Measurements from ENCODE around the gene SLC48A1.
A peak's percentile ranks its signal among the peaks of the same experiment; 100 is the strongest.

SLC48A1 gene

DNA sequence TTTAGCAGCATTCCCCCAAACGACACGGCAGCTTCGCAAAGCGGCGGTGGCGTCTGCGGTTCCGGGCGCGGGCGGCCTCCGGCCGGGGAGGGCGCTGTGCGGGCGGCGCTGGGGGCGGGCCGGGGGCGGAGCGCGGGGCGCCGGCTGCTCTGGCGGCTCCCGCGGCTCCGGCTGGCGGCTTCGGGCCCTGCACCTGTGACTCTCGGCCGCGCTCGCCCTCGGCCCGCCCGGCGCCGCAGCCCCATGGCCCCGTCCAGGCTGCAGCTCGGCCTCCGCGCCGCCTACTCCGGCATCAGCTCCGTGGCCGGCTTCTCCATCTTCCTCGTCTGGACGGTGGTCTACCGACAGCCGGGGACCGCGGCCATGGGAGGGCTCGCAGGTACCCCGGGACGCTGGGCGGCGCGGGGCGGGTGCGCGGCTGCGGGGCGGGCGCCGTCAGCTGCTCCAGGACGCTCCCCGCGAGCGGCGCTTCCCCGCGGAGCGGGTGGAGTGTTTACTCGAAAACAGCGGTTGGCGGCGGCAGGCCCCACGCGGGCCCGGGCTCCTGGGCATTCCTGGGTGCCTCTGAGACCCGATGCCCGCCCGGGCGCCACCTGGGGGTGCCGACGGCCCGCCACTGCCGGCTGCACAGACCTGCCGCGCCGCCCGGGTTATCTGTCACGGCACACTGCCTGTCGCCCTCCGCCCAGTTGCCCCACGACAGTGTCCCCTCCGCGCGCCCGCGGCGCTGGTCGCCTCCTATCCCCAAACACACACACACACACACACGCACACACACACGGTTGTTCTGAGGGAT is at the start of gene SLC48A1:
TSS of gene SLC48A1 (plus strand) at position 177 of the 796 bp plus-strand sequence. CDS start at position 244, 67 bp downstream.
- TF ChIP-seq, protein P1, sequence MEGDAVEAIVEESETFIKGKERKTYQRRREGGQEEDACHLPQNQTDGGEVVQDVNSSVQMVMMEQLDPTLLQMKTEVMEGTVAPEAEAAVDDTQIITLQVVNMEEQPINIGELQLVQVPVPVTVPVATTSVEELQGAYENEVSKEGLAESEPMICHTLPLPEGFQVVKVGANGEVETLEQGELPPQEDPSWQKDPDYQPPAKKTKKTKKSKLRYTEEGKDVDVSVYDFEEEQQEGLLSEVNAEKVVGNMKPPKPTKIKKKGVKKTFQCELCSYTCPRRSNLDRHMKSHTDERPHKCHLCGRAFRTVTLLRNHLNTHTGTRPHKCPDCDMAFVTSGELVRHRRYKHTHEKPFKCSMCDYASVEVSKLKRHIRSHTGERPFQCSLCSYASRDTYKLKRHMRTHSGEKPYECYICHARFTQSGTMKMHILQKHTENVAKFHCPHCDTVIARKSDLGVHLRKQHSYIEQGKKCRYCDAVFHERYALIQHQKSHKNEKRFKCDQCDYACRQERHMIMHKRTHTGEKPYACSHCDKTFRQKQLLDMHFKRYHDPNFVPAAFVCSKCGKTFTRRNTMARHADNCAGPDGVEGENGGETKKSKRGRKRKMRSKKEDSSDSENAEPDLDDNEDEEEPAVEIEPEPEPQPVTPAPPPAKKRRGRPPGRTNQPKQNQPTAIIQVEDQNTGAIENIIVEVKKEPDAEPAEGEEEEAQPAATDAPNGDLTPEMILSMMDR (IDR thresholded peaks at IDR 0.05; ENCODE audit: borderline replicate concordance, insufficient read depth, low read depth, low read length): peak; percentile 43
- H3K4me3 ChIP-seq (ENCODE audit: low read depth, low read length): peak within 1 kb of the TSS; percentile 61

DNA sequence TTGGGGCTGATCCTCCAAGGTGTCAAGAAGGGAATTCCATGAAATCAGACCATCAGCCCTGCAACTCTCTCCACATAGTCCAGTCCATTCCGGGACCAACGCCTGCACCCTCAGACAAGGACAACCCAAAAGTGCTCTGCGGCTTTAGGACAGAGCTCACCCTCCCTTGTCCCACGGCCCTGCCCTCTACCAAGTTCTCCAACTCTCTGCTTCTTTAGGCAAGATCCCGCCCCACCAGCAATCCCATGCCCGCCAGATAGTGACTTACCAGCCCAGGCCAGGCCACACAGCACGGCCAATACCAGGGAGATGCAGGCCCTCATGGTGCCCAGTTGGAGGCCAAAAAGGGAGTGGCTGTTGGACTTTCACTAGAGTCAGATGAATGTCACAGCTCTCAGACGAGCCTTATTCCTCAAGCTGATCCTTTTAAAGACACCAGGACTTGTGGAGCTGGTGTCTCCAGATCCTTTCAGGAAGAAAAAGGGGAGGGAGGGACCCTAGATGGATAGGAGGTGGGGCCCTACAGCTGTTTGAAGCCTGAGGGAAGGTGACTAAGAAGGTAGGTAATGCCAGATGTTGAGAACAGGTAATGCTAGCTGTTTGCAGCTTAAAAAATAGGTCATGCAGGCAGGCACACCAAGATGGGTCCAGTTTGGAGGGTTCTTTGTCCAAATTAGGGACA is 47.8 kb upstream of the SLC48A1 start, which contains the start of gene ENDOU:
TSS of gene ENDOU (minus strand) at position 400 of the 682 bp plus-strand sequence. CDS start at position 323, 77 bp downstream.
- H3K4me3 ChIP-seq (ENCODE audit: low read depth, low read length): no peak within 1 kb of the TSS
- TF ChIP-seq, protein P1 (IDR thresholded peaks at IDR 0.05; ENCODE audit: borderline replicate concordance, insufficient read depth, low read depth, low read length): no peak

DNA sequence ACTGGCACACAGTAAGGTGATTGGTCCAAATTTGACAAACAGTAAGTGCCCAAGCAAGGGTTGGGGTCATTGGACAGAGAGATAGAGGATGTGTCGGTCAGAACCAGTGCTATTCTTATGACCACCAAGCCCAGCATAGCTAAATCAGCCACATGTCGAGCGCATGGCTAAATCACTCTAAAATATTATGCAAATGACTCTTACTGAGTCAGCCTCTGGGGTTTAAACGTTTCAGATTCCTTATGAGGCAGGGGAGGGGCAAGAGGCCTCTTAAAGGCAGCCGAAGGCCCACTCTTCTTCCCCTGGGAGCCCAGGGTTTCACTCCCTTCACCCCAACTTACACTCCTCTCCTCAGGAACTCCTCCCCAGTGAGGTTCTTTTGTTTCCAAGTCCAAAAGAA is 47.1 kb upstream of the SLC48A1 start:
- no peak overlapping the region for H3K4me3 ChIP-seq (ENCODE audit: low read depth, low read length)
- TF ChIP-seq, protein P1 (IDR thresholded peaks at IDR 0.05; ENCODE audit: borderline replicate concordance, insufficient read depth, low read depth, low read length): no peak

DNA sequence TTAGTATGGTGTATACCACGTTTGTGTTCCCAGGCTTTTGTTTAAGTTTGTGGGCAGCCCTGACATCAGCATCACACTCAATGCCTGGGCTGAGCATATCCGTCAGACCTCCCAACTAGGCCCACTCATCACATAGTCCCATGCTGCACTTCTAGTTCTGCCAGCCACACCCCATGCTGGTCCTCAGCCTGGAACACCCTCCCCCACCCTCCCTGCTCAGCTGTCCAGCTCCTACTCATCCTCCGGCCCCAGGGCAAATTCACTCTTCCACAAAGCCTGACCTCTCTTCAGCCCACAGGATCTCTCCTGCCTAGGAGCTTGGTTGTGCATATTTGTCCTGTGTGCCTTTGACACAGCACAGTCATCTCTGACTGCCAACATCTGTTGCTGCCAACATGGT is 43.8 kb upstream of the SLC48A1 start:
- H3K4me3 ChIP-seq (ENCODE audit: low read depth, low read length): no peak overlapping the region
- TF ChIP-seq, protein P1 (IDR thresholded peaks at IDR 0.05; ENCODE audit: borderline replicate concordance, insufficient read depth, low read depth, low read length): no peak

DNA sequence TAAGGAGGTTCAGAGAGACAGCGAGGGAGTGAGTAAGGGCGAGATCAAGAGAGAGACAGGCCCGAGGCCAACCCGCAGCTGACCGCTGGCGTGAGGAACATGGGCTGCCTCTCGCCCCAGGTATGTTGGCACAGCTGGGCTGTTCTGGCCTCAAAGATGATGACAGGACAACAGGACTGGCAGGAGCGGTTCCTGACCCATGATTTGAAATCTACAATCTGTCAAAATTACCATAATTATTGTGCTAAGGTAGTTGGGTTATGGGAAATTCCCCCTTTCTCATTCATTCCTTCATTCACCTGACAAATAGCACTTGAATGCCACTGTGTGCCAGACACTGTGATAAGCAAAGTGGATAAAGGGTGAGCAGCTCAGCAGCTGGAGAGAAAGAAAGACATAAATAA is 42.7 kb upstream of the SLC48A1 start:
- H3K4me3 ChIP-seq (ENCODE audit: low read depth, low read length): no peak overlapping the region

DNA sequence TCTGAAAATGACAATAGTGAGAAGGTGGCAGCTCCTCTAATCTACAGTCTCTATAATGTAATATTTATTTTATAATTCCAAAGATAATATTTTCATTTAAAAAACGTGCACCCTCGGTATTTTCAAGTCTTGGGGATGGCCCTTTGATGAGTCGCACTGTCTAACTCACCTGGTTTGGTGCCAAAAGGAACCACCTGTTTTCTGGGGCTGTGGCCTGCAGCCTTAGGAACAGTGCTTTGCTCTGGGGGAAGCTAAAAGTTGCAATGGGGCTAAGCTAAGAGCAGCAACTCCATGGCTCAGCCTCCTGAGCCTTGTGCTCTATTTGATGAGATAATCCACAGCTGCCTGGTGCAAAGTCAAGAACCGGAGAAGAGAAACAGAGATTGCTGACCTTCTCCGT is 41.3 kb upstream of the SLC48A1 start:
- TF ChIP-seq, protein P1 (IDR thresholded peaks at IDR 0.05; ENCODE audit: borderline replicate concordance, insufficient read depth, low read depth, low read length): no peak
- no peak overlapping the region for H3K4me3 ChIP-seq (ENCODE audit: low read depth, low read length)

More for the DNA sequence above, 42.7 kb upstream of the SLC48A1 start:
- TF ChIP-seq, protein P1 (IDR thresholded peaks at IDR 0.05; ENCODE audit: borderline replicate concordance, insufficient read depth, low read depth, low read length): no peak
